Caki2 (cell line): Measurements from ENCODE around the gene MMD. TPM values are rescaled to one million over a fixed set of nuclear protein-coding genes. Genes with fewer than 3 reads are reported as not detected.
A peak's percentile ranks its signal among the peaks of the same experiment; 100 is the strongest.
"Not testable (repeated sequence)": the region's sequence is repeated elsewhere in the genome, so short reads cannot be mapped to it uniquely, and the experiment has no call there.

Source experiments
- DNase-seq: peaks from one replicate; pipeline ENCODE4 v3.0.0-alpha.2; 2015; ENCODE audit warnings: low read depth
- in situ Hi-C: cut with HindIII; loops from 2 replicates; pipeline ENCODE4 v1.10.0; 2016; ENCODE audit warnings: low sequenced_read_pairs, low pct_unique_long_range_greater_than_20kb, mixed read lengths
- total RNA-seq: library from RNA; depleted of rRNA; stranded (reverse); fragments of >200 nt; shearing (Covaris generic); gene quantifications from 2 replicates; pipeline ENCODE4 v1.2.3, GENCODE V29; 2014; ENCODE audit warnings: low replicate concordance

MMD gene
- total RNA-seq, 1 experiment from 2014 or later = 23.6 TPM

- in situ Hi-C loops, DNase-seq: not testable (repeated sequence)
These were observed 24.4 kb upstream of the MMD start for GRCh38 chr17:55446004-55446403.

GRCh38 chr17:55444471-55445441 is 23.1 kb upstream of the MMD start:
- DNase-seq = no peak
- in situ Hi-C loops = no loop called here

- DNase-seq = no peak
- in situ Hi-C loops = no loop called here
These were observed 22.3 kb upstream of the MMD start for GRCh38 chr17:55443904-55444303.

DNA sequence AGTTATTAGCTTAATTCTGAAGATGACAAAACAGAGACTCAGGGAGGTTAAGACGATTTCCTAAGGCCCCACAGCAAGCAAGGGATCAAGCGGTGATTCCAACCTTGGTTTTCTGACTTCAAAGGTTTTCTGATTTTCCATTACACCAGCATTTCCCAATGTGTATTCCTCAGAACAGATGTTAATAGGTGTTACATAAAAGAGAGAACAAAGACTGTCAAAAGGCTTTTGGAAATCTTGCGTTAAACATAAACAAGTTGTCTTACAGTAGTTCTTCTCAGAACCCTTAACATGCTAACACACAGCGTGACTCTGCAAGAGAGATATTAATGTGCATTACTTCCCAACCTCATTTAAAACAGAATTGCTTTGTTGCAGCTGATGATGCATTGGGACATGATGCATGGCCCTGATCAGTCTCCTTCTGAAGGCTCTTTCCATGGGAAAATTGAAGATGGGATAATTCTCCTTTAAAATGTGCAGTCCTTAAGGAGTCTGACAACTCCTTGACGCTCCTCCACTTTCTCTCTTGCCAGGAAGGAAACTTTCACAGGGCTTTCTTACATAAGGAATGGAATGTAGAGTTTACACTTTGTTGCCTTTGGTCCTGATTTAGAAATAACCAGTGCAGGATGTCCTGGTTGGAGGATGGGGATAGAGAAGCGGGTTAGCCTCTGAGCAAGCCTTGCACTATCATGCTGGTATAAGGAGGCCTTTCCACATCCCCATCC is 21.5 kb upstream of the MMD start:
- in situ Hi-C loops = no loop called here
- DNase-seq = no peak

GRCh38 chr17:55442462-55442861 is 20.8 kb upstream of the MMD start:
- in situ Hi-C loops = no loop called here
- DNase-seq = no peak

DNA sequence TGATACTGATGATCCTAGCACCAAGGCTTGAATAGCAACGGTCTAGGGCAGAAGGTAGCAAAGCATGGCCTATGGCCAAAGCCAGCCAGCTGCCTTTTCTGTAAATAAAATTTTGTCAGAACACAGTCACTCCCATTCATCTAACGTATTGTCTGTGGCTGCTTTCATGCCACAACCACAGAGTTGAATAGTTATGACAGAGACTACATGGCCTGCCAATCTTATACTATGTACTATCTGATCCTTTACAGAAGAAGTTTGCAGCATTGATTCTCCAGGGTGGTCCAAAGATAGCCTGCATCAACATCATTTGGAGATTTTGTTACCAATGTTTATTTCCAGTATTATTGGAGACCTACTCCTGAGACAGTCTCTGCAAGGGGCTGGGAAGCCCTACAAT is 19.9 kb upstream of the MMD start:
- DNase-seq = no peak
- in situ Hi-C loops = no loop called here

- DNase-seq = no peak
- in situ Hi-C loops = no loop called here
These were observed 18.8 kb upstream of the MMD start for GRCh38 chr17:55440391-55440790.

DNA sequence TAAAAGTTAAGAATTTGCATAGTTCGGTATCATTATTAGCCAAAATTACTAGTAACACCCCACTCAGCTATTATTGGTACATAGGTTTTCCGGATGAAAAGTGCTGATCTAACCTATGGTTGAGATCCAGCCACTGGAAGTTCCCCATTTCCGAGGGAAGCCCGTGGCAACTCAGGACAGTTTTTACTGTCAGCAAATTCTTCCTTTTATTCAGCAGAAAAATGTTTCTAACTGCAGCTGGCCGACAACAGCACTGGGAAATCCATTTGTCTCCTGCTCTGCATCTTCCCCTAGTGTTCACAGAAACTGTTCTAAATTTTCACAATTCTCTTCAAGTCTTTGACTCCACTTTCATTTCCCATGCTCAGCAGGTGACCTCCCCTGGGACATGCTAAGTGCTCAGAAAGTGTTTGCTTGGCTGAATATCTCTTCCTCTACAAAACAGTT is 15.5 kb upstream of the MMD start:
- no peak for DNase-seq
- in situ Hi-C loops = no loop called here

DNA sequence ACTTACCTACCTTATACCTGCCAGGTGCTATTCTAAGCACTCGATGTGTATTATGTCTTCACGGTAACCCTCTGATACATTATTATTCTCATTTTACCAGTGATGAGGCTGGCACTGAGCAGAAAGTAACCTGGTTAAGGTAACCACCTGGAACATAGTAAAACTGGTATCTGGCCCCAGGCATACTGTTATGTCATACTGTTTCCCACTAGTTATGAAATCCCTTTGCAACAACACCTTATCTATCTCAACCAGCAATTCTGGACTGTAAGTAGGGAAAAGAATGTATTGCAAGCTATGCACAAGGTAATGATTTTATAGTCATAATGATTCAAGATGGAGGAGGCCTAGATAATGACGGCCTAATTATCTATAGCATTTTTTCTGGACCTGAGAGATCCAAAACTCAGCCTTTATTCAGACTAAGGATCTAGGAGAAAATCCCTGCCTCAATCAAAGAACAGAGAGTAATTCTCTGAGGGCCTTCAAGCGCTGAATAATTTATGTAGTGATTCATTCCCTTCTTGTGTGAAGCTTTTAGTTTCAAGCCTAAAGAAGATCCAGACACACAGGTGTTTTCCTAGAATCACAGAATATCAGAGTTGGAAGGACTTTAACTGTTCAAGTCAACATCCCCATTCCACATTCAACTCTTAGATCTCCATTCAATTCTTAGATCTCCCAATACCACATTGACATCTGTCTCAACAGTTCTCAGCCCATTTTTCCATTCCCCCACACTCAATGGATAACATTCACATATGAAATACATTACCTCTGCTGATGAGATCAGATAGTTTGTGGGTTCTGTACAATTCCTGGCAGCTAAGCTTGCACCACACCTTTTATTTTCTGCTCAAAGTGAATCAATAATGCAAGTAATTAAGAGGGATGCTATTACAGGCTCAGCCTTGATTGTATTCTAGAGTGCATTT is 14.9 kb upstream of the MMD start:
- in situ Hi-C loops = no loop called here

GRCh38 chr17:55435408-55435807 is 13.8 kb upstream of the MMD start:
- in situ Hi-C loops = no loop called here

More for the DNA sequence above, 14.9 kb upstream of the MMD start:
- no peak for DNase-seq

DNA sequence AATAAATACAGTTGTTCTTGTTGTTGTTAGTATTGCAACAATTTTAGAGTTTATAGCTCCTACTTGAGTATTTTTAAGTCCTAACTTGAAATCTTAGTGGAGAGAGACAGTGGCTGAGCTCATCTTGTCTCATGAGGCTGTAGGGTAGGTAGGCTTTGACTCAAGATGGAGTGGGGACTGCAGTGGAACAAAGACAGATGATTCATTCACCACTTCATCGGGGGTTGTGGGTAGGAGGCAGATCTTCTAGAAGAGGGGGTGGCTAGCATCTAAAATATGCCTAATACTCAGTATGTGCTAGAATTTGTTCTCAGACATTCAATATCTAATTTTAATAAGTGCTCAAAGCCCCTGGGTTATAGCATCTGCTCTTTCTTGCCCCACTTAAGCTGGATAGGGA is 13.1 kb upstream of the MMD start:
- DNase-seq = no peak
- in situ Hi-C loops = no loop called here

More at GRCh38 chr17:55435408-55435807, 13.8 kb upstream of the MMD start:
- no peak for DNase-seq

DNA sequence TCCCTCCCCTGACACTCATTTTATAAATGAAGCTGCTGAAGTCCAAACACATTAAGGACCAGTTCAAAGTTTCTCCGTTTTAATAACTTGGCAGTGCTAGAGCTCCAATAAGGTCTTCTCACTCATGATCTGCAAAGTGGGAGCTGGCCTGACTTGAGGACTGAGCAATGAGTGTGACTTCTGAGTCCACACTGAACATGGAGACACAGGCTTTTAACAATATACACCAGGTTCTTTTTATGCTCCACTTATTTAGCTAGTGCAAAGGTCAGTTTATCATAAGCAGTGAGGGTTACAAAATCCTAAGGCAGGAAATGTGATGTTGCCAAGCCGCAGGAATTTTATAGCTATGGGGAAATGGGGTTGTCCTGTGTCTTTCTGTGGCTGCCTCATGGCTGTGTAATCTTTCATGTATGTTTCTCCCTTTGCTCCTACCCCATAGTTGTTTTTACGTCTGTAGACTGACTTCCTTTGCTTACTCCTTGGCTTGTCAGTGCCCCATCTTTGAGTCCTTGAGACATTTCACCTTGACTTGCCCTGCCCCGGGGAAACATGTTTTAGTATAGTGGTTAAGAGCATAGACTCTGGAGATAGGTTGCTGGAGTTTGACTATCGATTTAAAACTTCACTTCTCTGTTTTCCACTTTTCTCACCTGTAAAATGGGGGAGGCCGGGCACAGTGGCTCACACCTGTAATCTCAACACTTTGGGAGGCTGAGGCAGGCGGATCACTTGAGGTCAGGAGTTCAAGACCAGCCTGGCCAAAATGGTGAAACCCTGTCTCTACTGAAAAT is 12.2 kb upstream of the MMD start:
- DNase-seq = peak; percentile 90
- in situ Hi-C loops = no loop called here

DNA sequence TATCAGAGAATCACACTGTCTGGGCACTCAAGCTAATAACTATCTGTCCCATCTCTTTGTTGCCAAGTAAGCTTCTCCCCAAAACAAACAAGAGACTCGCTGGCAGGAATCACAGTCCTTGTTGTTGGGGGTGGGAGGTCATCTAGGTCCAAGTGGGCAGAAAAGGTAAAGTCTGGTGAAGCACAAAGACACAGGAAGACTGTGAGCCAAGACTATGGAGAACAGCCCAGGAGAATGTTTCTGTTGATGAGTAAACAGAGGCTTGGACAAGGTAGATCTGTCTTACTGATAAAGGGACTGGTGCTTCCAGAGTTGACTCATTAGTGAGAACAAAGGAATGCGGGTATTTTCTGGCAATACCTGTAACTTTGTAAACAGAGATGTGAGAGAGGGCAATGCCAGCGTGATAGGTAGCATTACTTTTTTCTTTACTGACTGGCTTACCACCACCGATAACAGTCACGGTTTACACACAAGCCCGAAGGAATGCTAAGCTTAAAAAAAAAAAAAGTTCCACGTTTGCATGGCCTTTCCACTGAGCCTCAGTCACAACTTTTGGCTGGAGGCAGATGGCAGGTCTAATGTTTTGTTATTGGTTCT is 11.5 kb upstream of the MMD start:
- in situ Hi-C loops = no loop called here
- peak; percentile 81 for DNase-seq

- no peak for DNase-seq
- in situ Hi-C loops = no loop called here
These were observed 10.9 kb upstream of the MMD start for GRCh38 chr17:55432358-55433028.

DNA sequence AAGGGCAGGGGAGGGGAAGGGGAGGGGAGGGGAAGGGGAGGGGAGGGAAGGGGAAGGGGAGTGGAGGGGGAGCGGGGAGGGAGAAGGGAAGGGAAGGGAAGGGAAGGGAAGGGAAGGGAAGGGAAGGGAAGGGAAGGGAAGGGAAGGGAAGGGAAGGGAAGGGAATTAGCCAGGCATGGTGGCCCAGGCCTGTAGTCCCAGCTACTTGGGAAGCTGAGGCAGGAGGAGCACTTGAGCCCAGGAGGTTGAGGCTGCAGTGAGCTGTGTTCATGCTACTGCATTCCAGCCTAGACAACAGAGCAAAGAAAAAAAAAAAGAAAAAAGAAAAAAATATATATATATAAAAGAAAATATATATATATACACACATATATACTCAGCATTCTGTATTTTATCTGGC is 10.3 kb upstream of the MMD start:
- in situ Hi-C loops, DNase-seq: not testable (repeated sequence)

DNA sequence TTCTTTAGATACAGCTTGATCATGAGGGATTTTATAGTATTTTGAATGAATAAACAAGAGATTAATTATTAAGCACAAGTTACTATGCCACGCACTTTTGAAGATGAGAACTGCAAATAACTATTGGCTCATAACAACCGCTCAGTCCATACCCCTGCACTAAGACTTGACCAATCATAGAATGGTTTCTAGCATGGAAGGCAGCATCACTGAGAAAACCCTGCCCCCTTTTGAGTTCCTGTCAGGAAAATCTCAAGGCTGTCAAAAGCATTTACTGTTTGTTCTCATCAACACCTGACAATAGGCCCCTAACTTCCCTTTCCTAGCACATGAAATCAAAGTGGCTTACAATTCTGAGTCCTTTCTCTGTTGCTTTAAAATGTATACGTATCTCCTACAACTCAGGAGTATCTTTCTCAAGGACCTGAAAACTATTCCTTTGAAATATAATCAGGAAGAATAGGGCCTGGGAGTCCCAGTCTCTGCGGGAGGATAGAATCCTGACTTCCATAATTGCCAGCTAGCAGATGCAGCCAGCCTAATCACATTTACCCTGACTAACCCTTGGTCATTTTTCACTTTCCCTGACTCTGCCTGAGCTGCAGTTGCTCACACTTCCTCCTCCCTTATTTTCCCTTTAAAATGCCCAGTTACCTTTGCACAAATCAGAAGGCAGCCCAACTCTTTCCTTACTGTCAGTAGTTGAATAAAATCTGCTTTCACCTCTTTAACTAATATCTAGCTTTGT is 9.1 kb upstream of the MMD start:
- in situ Hi-C loops = no loop called here

More for the DNA sequence above, 9.1 kb upstream of the MMD start:
- DNase-seq = peak; percentile 46
